GM12891 (cell line): Measurements from ENCODE around the gene C6orf163.

ENCODE experiments used
- POLR2A ChIP-seq: IDR thresholded peaks from 2 replicates; pipeline ENCODE4 v1.6.1; 2011; ENCODE audit warnings: low read depth, low read length, control low read depth
- POLR2AphosphoS5 ChIP-seq: IDR thresholded peaks from 2 replicates; pipeline ENCODE4 v1.6.1; 2011; ENCODE audit warnings: low read depth, low read length, control low read depth
- TAF1 ChIP-seq: IDR thresholded peaks from 2 replicates; pipeline ENCODE4 v1.6.1; 2011; ENCODE audit warnings: low read depth, low read length, control low read depth

DNA sequence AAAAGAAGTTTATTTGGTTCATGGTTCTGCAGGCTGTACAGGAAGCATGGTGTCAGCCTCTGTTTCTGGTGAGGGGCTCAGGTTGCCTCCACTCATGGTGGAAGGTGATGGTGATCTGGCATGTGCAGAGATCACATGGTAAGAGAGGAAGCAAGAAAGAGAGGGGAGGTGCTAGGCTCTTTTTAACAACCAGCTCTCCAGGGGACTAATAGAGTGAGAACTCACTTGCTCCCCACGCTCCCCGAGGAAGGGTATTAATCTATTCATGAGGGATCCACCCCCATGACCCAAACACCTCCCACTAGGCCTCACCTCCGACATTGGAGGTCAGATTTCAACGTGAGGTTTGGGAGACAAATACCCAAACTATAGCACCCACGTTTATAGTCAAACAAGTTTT is 11.6 kb upstream of the C6orf163 start:
- TF ChIP-seq POLR2AphosphoS5 (no peak), TAF1 (no peak), POLR2A (no peak)
